Testis (tissue), 3 donors: Measurements from ENCODE around the gene HEXA. TPM values are rescaled to one million over a fixed set of nuclear protein-coding genes. Genes with fewer than 3 reads are reported as not detected.

Experiments
- DNase-seq: peaks from one replicate; pipeline ENCODE4 v3.0.0-alpha.2; 2019
- H3K27ac ChIP-seq, 2 donors: fragments of 200-600 bp; sonication (generic); one replicate each; pipeline ENCODE4 v1.5.1; 2019
- H3K27me3 ChIP-seq: fragments of 200-600 bp; sonication (generic); one replicate; pipeline ENCODE4 v1.5.1; 2019
- H3K36me3 ChIP-seq: fragments of 200-600 bp; sonication (generic); one replicate; pipeline ENCODE4 v1.5.1; 2017; ENCODE audit warnings: low read depth; ENCODE audit errors: missing control alignments
- H3K4me1 ChIP-seq: fragments of 200-600 bp; sonication (generic); one replicate; pipeline ENCODE4 v1.5.1; 2019
- H3K4me3 ChIP-seq, 2 donors: fragments of 200-600 bp; sonication (generic); one replicate each; pipeline ENCODE4 v1.5.1; 2017 to 2019
- H3K9me3 ChIP-seq: fragments of 200-600 bp; sonication (generic); one replicate; pipeline ENCODE4 v1.5.1; 2017
- POLR2A ChIP-seq: fragments of 450-650 bp; IDR thresholded peaks from one replicate; pipeline ENCODE4 v1.6.1; 2017; ENCODE audit warnings: antibody characterized with exemption, mild to moderate bottlenecking, moderate library complexity
- WGBS, 2 donors: methylation state at CpG; one replicate each; pipeline ENCODE4 v1.1.5; 2018; 5-methylcytosine and 5-hydroxymethylcytosine counted together
- intact Hi-C: fragments of 100-400 bp; cut with DNase I; formaldehyde crosslinking; loops from one replicate; pipeline ENCODE4 v1.15.1; 2023; ENCODE audit warnings: low total_unique reads
- polyA plus RNA-seq: library from polyadenylated mRNA; stranded (reverse); fragments of 350-450 nt; fragmentation: Illumina TruSeq; extraction: RNeasy Lipid Tissue Mini Kit (QIAGEN cat#74804); gene quantifications from one replicate; pipeline ENCODE4 v1.2.3, GENCODE V29; 2014; ENCODE audit warnings: low read depth, low replicate concordance; ENCODE audit not compliant: insufficient read depth
- total RNA-seq, 2 donors: library from RNA; depleted of rRNA; stranded (reverse); fragments of >200 nt; gene quantifications; one replicate each; pipeline ENCODE4 v1.2.3, GENCODE V29; 2016
- TF ChIP-seq, protein P1 (sequence below), 3 experiments: fragments of 450-650 bp in 2 of 3; fragments of 200-600 bp in 1 of 3; sonication (generic) in 1 of 3; IDR thresholded peaks; one replicate each; pipeline ENCODE4 v1.5.1; 2016 to 2019; ENCODE audit warnings: antibody characterized with exemption in 3 of 3, mild to moderate bottlenecking in 2 of 3, moderate library complexity in 1 of 3

Gene HEXA
- total and polyA plus RNA-seq, 3 donors from 2014 or later, result 110 to 188 (median 129) TPM

DNA sequence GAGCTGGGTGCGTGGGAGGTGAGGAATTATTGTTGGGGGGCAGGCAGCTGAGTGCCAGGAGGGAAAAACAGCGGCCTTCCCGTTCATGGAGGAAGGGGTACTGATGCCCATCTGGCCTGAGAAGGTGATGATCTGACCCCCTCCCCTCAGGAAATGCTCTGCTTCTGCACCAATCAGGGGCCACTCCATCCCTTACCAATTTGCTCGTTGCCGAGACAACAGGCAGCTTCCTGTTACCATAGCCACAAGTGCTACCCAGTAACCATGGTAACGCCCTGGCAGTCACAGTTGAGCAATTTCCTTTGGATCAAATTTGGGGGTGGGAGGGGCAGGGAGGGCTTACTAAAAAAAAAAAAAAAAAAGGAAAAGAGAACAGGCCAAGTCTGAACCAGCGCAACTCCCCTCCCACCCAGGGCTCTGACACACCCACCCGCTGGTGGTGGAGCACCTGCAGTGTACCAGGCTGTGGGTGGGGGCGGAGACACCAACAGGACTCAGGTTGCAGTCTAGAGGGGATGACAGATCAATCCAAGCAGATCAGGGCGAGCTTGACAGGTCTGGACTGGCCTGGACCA is 69.5 kb downstream of the HEXA start:
- DNase-seq, result no peak
- no peak overlapping the region for H3K27ac ChIP-seq
- H3K4me1 ChIP-seq, result no peaks in the 10 kb centered on the region
- intact Hi-C loops, result no loop called here
- no peaks in the 10 kb centered on the region for H3K36me3 ChIP-seq
- H3K9me3 ChIP-seq, result no peaks in the 10 kb centered on the region
- TF ChIP-seq POLR2A, result no peak
- TF ChIP-seq, protein P1, sequence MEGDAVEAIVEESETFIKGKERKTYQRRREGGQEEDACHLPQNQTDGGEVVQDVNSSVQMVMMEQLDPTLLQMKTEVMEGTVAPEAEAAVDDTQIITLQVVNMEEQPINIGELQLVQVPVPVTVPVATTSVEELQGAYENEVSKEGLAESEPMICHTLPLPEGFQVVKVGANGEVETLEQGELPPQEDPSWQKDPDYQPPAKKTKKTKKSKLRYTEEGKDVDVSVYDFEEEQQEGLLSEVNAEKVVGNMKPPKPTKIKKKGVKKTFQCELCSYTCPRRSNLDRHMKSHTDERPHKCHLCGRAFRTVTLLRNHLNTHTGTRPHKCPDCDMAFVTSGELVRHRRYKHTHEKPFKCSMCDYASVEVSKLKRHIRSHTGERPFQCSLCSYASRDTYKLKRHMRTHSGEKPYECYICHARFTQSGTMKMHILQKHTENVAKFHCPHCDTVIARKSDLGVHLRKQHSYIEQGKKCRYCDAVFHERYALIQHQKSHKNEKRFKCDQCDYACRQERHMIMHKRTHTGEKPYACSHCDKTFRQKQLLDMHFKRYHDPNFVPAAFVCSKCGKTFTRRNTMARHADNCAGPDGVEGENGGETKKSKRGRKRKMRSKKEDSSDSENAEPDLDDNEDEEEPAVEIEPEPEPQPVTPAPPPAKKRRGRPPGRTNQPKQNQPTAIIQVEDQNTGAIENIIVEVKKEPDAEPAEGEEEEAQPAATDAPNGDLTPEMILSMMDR (IDR thresholded peaks at IDR 0.05), result no peak
- WGBS, 2 donors, result 74 to 77% methylated on average over 10 of the region's 10 CpGs
- H3K4me3 ChIP-seq, result no peak overlapping the region
- no peaks in the 10 kb centered on the region for H3K27me3 ChIP-seq

- no peak for DNase-seq
- Histone ChIP-seq H3K36me3 (no peaks in the 10 kb centered on the region), H3K9me3 (no peaks in the 10 kb centered on the region), H3K27ac (no peak overlapping the region), H3K4me1 (no peaks in the 10 kb centered on the region), H3K27me3 (no peaks in the 10 kb centered on the region), H3K4me3 (no peak overlapping the region)
- TF ChIP-seq, protein P1 (IDR thresholded peaks at IDR 0.05), result no peak
- TF ChIP-seq POLR2A, result no peak
- intact Hi-C loops, result no loop called here
- 77 to 94% methylated on average over 6 to 7 of the region's 7 CpGs for WGBS, 2 donors
Observed at GRCh38 chr15:72304596-72304995, 71.2 kb downstream of the HEXA start.

DNA sequence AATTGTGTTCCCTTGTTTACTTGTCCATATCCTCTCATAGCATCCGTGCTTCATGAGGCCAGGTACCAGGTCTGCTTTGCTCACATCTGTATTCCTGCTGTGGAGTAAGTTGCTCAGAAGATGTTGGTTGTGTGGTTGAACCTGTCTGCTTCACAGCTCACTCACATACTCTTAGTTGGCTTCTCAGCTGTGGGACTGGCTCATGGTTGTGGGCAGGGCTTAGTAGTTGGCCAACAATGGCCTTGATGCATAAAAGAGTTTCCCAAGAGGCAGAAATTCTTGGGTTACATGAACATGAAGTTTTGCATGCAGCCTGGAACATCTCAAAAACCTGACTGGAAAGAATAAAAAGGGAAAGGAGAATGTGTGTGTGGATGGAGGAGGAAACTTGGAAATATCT is 72.9 kb downstream of the HEXA start:
- Histone ChIP-seq H3K27me3 (no peaks in the 10 kb centered on the region), H3K4me1 (no peaks in the 10 kb centered on the region), H3K27ac (no peak overlapping the region), H3K4me3 (no peak overlapping the region), H3K9me3 (no peaks in the 10 kb centered on the region), H3K36me3 (no peaks in the 10 kb centered on the region)
- intact Hi-C loops, result no loop called here
- 50 to 75% methylated on average over 1 of the region's 1 CpG for WGBS, 2 donors
- DNase-seq, result no peak
- TF ChIP-seq POLR2A, result no peak

Other genes starting within 250 kb of the HEXA start
- gene GRAMD2A, start 178.2 kb downstream of the HEXA start, total RNA-seq, result 1 to 10 TPM in 1 of 2 donors, under 1 TPM in 1; 0.31 to 1.4 TPM
- gene GRAMD2A, start 178.2 kb downstream of the HEXA start, polyA plus RNA-seq, result 3.1 TPM
- 100 to 1,000 TPM; 521 to 530 TPM for gene PKM, start 144.8 kb downstream of the HEXA start, total RNA-seq
- gene PKM, start 144.8 kb downstream of the HEXA start, polyA plus RNA-seq, result 602 TPM
- gene PARP6, start 103.5 kb downstream of the HEXA start, total RNA-seq, result 100 to 1,000 TPM; 114 to 182 TPM
- 190 TPM for gene PARP6, start 103.5 kb downstream of the HEXA start, polyA plus RNA-seq
- 10 to 100 TPM; 19.2 to 22.0 TPM for gene CELF6, start 55.9 kb downstream of the HEXA start, total RNA-seq
- gene CELF6, start 55.9 kb downstream of the HEXA start, polyA plus RNA-seq, result 10.1 TPM
- gene TMEM202, start 22.3 kb upstream of the HEXA start, total RNA-seq, result 1 to 10 TPM; 3.5 to 6.3 TPM
- gene TMEM202, start 22.3 kb upstream of the HEXA start, polyA plus RNA-seq, result 52.1 TPM
- 100 to 1,000 TPM in 1 of 2 donors, 10 to 100 TPM in 1; 97.8 to 113 TPM for gene ARIH1, start 98.3 kb upstream of the HEXA start, total RNA-seq
- gene ARIH1, start 98.3 kb upstream of the HEXA start, polyA plus RNA-seq, result 221 TPM